22Rv1 (cell line): ENCODE data around the gene CASD1.

Experiments used
- ZFX ChIP-seq: fragments of 450-650 bp; IDR thresholded peaks from 2 replicates; pipeline ENCODE4 v1.6.1; 2017; ENCODE audit warnings: antibody characterized with exemption, borderline replicate concordance
- TF ChIP-seq, protein P1 (sequence below): fragments of 450-650 bp; IDR thresholded peaks from 2 replicates; pipeline ENCODE4 v1.5.1; 2017; ENCODE audit warnings: mild to moderate bottlenecking

- TF ChIP-seq, protein P1, sequence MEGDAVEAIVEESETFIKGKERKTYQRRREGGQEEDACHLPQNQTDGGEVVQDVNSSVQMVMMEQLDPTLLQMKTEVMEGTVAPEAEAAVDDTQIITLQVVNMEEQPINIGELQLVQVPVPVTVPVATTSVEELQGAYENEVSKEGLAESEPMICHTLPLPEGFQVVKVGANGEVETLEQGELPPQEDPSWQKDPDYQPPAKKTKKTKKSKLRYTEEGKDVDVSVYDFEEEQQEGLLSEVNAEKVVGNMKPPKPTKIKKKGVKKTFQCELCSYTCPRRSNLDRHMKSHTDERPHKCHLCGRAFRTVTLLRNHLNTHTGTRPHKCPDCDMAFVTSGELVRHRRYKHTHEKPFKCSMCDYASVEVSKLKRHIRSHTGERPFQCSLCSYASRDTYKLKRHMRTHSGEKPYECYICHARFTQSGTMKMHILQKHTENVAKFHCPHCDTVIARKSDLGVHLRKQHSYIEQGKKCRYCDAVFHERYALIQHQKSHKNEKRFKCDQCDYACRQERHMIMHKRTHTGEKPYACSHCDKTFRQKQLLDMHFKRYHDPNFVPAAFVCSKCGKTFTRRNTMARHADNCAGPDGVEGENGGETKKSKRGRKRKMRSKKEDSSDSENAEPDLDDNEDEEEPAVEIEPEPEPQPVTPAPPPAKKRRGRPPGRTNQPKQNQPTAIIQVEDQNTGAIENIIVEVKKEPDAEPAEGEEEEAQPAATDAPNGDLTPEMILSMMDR = no peak
- no peak for TF ChIP-seq ZFX
Measured at GRCh38 chr7:94471604-94472003, 38.0 kb upstream of the CASD1 start.
